Measurements from ENCODE around the gene PCSK6.

PCSK6 gene

DNA sequence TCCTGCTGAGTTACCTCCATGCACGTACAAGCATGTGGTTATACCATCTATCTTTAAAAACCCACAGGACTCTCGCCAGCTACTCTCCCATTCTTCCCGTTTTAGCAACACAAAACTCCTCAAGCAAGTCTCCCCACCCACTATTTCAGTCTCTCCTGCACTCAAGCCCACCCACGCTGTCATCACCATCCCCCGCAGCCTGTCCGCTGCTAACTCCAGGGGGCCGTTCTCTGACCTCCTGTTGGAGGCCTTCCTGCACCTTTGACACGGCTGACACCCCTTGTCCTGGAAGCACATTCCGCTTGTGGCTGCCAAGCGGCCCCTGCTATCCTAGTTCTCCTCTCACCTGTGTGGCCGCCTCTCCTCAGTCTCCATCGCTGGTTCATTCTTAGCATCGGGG, 7.5 kb upstream of the PCSK6 start:
- TF ChIP-seq, protein P1, sequence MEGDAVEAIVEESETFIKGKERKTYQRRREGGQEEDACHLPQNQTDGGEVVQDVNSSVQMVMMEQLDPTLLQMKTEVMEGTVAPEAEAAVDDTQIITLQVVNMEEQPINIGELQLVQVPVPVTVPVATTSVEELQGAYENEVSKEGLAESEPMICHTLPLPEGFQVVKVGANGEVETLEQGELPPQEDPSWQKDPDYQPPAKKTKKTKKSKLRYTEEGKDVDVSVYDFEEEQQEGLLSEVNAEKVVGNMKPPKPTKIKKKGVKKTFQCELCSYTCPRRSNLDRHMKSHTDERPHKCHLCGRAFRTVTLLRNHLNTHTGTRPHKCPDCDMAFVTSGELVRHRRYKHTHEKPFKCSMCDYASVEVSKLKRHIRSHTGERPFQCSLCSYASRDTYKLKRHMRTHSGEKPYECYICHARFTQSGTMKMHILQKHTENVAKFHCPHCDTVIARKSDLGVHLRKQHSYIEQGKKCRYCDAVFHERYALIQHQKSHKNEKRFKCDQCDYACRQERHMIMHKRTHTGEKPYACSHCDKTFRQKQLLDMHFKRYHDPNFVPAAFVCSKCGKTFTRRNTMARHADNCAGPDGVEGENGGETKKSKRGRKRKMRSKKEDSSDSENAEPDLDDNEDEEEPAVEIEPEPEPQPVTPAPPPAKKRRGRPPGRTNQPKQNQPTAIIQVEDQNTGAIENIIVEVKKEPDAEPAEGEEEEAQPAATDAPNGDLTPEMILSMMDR (IDR thresholded peaks at IDR 0.05) = no peak

DNA sequence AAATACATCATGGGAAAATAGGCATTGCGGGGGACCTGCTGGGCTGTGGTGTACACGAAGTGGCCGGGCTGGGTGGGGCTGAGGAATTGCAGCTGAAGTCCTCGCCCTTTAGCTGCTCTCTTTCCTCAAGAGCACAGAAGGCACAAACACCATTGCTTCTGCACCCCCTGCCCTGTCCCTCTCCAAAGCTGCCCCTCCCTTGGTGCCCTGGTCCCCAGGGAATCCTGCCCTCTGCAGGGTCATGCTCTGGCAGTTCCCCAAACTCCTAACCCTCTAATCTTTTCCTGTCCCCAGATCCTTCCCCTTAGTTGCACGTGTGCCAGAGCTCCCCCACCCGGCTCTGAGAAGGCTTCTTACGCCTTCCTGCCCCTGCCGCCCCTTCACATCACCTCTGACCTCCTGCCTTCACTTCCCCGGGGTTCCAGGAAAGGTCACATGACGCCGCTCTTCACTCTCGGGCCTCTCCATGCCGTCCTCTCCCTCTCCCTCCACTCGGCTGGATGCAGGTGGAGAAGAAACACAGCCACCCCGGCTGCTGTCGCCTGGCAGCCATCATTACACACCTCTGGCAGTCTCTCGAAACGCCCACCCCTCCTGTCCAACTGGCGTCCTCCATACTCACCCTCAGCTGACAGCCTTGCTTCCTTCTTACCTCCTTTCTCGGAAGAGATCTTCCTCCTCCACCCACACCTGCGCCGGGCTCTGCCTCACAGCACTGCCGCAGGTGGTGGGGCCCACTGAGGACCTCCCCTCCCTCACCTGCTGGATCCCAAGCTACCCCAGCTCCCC, 6.9 kb upstream of the PCSK6 start:
- TF ChIP-seq, protein P1 (IDR thresholded peaks at IDR 0.05) = no peak

DNA sequence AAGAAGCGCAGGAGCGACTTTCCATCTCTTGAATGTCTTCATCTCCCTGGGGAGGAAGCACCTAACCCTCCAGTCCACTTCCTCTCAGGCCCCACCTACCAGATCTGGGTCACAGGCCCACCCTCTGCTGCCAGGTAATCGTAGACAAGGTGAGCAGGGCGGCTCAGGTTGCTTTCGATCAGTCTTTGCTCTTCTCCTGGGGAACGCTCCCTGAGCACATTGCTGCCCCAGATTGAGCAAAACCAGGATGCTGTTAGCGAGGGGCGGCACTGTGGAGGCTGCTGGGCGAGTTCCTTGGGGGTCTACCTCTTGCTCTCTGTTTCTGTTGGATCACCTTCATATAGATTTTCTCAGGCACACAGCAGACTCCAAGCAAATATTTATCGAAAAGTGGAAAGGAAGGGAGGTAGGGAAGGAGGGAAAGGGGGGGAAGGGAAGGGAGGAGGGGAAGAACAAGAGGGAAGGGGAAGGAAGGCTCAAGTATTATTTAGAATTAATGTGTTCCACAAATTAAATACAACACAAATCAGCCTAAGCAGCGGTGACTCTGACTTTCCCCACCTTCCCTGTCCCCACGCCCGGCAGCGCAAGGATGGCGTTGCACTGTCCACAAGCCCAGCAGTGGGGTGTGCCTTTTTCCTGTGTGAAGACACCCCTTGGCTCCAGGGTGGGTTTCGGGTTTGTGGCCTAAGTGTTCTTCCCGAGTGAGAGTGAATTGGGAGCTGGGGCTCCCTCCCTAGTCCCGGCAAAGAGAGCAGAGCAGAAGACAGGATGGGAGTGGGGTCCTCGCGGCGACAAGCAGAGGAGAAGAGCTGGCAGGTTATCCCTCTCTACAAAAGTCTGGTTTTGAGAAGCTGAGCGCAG, 6.1 kb upstream of the PCSK6 start:
- TF ChIP-seq, protein P1 (IDR thresholded peaks at IDR 0.05) = no peak

DNA sequence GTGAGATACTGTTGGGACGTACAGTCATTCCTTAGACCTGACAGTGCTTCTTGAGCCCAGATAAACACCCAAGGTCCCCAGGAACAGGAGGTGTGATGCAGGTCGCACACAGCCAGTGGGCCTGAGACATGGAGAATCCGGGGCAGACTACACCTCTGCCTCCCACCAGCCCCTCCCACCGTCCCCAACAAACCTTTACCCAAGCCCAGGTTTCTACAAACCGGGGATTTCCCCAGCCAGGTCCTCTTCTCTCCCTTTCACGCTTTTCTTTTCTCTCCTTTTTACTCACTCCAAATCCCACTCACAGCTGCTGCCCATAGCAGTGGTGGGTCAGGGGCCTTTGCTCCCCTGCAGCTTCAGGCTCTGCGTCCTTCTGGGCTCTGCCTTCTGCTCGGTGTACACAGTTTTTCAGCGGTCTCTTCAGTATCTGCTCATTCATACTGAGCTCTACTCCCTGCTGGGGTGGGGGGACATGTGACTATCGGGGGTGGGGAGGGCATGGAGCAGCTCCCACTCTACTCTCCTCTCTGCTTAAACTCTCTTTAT, 4.8 kb upstream of the PCSK6 start:
- TF ChIP-seq, protein P1 (IDR thresholded peaks at IDR 0.05) = no peak

DNA sequence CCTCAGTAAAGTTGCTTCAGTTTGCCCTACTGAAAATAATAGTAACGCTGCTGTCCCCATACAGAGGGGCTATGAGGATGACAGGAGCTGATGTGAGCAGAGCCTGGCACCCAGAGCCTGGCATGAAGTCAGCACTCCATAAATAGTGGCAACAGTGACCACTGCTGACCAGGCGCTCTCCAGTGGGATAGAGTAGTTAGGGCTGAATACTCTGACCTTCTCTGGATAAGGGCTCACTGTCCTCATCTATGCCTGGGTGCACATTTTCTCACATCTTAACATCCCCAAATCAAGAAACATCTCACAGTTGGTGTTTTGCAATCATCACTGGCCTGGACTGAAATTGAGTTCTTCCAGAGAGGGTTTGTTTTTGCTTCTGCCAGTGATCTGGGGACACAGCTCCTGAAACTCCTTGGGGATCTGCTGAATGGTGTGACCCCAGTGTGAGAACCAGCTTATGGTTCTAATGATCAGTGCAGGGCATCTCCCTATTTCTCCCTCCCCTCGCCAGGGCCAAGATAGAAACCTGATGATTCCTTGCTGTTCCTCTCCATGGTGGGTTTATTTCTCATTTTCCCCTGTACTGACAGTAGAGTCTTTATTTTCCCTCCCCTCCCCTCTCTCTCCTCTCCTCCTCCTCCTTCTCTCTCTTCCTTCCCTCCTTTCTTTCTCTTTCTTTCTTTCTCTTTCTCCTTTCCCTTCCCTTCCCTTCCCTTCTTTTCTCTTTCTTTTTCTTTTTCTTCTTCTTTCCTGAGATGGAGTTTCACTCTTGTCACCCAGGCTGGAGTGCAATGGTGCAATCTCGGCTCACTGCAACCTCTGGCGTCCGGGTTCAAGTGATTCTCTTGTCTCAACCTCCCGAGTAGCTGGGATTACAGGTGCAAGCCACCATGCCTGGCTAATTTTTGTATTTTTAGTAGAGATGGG, 3.5 kb upstream of the PCSK6 start:
- TF ChIP-seq, protein P1 (IDR thresholded peaks at IDR 0.05) = no peak

DNA sequence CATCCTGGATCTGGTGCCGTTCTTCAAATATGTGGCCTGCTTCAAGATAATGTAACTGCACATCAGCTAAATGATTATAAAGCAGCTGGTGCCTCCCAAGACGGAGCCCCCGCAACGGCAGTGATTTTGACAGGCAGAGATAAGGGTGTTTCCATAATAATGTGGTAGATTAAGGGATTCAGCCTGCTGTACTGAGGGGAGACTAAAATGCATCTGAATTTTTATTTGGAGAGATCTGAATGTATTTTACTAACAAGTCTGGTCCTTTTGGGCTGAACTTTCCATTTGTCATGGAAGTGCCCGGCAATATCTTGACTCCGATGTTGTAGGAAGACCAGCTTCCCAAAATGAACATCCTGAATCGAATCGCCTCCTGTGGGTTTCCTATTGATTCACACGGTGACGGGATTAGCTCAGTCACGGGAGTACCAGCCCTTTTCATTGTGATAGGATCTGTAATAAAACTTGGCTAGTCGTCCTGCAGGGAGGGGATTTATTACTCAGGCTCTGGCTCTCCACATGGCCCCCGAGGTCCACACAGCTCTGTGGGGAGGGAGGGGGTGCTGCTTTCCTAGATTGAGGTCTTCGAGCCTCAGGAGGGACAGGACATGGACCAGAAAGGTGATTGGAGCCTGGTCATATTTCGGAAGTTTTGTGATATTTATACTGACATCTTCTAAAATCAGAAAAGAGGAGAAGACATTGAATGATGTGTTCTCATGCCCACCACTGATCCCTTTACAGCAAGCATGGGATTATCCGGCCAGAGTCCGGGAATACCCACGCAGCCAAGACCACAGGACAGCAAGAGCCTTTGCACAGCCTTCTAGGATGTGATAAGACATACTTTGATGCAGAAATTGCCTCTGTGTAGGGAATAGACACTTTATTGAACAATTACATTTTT, 2.5 kb upstream of the PCSK6 start:
- TF ChIP-seq, protein P1 (IDR thresholded peaks at IDR 0.05) = no peak

All from LNCAP (cell line).